Measurements from ENCODE around the gene ENPP6. TPM values are rescaled to one million over a fixed set of nuclear protein-coding genes. Genes with fewer than 3 reads are reported as not detected.
"Not testable (repeated sequence)": the region's sequence is repeated elsewhere in the genome, so short reads cannot be mapped to it uniquely, and the experiment has no call there.

The ENPP6 gene
- total RNA-seq, 4 donors from 2014 or later: not detected

- Histone ChIP-seq H3K9me3 (peaks cover 7% of the 10 kb centered on the region), H3K36me3 (no peaks in the 10 kb centered on the region), H3K27ac (no peak overlapping the region), H3K27me3 (no peaks in the 10 kb centered on the region), H3K4me1 (no peaks in the 10 kb centered on the region), H3K4me3 (no peak overlapping the region)
- WGBS: 69% methylated on average over 16 of the region's 18 CpGs
- no peak for TF ChIP-seq CTCF (IDR thresholded peaks at IDR 0.05)
- TF ChIP-seq POLR2AphosphoS5 (IDR thresholded peaks at IDR 0.05): no peak
- TF ChIP-seq POLR2A (IDR thresholded peaks at IDR 0.05): no peak
- TF ChIP-seq EP300 (IDR thresholded peaks at IDR 0.05): no peak
- DNase-seq (ENCODE audit: low spot score in 2 of 2): no peak
Observed at GRCh38 chr4:184142121-184143000, 75.3 kb downstream of the ENPP6 start.

GRCh38 chr4:184140901-184141300 is 76.8 kb downstream of the ENPP6 start:
- WGBS: 83% methylated on average over 8 of the region's 8 CpGs
- H3K9me3 ChIP-seq: peaks cover 16% of the 10 kb centered on the region
- H3K36me3 ChIP-seq; H3K27ac ChIP-seq; H3K27me3 ChIP-seq; DNase-seq (ENCODE audit: low spot score in 2 of 2); H3K4me1 ChIP-seq; H3K4me3 ChIP-seq: not testable (repeated sequence)

GRCh38 chr4:184136525-184136924 is 81.1 kb downstream of the ENPP6 start:
- TF ChIP-seq POLR2AphosphoS5 (IDR thresholded peaks at IDR 0.05): no peak
- TF ChIP-seq CTCF (IDR thresholded peaks at IDR 0.05): no peak
- TF ChIP-seq POLR2A (IDR thresholded peaks at IDR 0.05): no peak
- no peak for TF ChIP-seq EP300 (IDR thresholded peaks at IDR 0.05)
- H3K27ac ChIP-seq: no peak overlapping the region
- peaks cover 19% of the 10 kb centered on the region for H3K9me3 ChIP-seq
- no peaks in the 10 kb centered on the region for H3K4me1 ChIP-seq
- no peak overlapping the region for H3K4me3 ChIP-seq
- no peak for DNase-seq (ENCODE audit: low spot score in 2 of 2)
- no peaks in the 10 kb centered on the region for H3K36me3 ChIP-seq
- 82% methylated on average over 1 of the region's 1 CpG for WGBS
- no peaks in the 10 kb centered on the region for H3K27me3 ChIP-seq

GRCh38 chr4:184126800-184127199 is 90.9 kb downstream of the ENPP6 start:
- Histone ChIP-seq H3K9me3 (no peaks in the 10 kb centered on the region), H3K27me3 (no peaks in the 10 kb centered on the region), H3K4me3 (no peak overlapping the region), H3K27ac (no peak overlapping the region), H3K36me3 (no peaks in the 10 kb centered on the region), H3K4me1 (no peaks in the 10 kb centered on the region)
- no peak for TF ChIP-seq POLR2AphosphoS5 (IDR thresholded peaks at IDR 0.05)
- TF ChIP-seq POLR2A (IDR thresholded peaks at IDR 0.05): no peak
- TF ChIP-seq EP300 (IDR thresholded peaks at IDR 0.05): no peak
- no peak for TF ChIP-seq CTCF (IDR thresholded peaks at IDR 0.05)
- no peak for DNase-seq (ENCODE audit: low spot score in 2 of 2)
- 67% methylated on average over 4 of the region's 4 CpGs for WGBS

- TF ChIP-seq POLR2AphosphoS5 (IDR thresholded peaks at IDR 0.05) (no peak), EP300 (IDR thresholded peaks at IDR 0.05) (no peak), CTCF (IDR thresholded peaks at IDR 0.05) (no peak), POLR2A (IDR thresholded peaks at IDR 0.05) (no peak)
- Histone ChIP-seq H3K4me3 (no peak overlapping the region), H3K27ac (no peak overlapping the region), H3K27me3 (no peaks in the 10 kb centered on the region), H3K4me1 (no peaks in the 10 kb centered on the region), H3K36me3 (no peaks in the 10 kb centered on the region), H3K9me3 (no peaks in the 10 kb centered on the region)
- peak in 1 of 2 donors; percentile 17 for DNase-seq (ENCODE audit: low spot score in 2 of 2)
- 91% methylated on average over 13 of the region's 13 CpGs for WGBS
Observed at GRCh38 chr4:184122631-184123408, 94.9 kb downstream of the ENPP6 start.
